ENCODE data around the gene SSH2. TPM values are rescaled to one million over a fixed set of nuclear protein-coding genes. Genes with fewer than 3 reads are reported as not detected.
A peak's percentile ranks its signal among the peaks of the same experiment; 100 is the strongest.

SSH2 gene
- total RNA-seq, 1 experiment from 2014 or later = 14.6 TPM

DNA sequence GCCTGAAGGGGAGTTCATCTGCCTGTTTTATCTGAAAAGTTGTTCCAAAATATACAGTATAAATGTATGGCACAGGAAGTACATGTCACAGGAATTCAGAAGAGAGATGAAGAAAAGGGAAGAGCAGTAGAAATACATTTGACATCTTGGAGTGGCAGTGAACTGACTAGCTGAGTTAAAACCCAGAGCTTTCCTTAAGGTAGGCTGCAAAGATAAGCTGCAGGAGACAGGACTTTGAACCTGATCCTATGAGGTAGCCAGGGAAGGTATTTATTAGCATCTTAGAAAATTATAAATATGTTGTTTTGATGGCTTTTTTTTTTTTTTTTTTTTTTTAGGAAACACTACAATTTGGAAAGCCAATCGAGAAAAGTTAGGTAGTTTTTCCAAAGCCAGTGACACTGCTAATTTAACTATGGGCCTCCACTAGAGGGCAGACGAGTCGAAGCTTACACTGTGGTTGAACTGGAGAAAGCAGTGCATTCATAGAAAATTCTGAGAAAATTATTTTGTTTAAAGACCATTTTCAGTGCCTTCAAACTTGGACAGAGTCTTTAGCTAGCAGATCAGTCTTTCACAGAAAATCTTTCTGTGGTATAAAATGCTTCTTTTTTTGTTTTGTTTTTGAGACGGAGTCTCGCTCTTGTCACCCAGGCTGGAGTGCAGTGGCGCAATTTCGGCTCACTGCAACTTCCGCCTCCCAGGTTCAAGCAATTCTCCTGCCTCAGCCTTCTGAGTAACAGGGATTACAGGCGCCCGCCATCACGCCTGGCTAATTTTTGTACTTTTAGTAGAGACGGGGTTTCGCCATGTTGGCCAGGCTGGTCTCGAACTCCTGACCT lies 122.3 kb downstream of the SSH2 start:
- H2BK12ac ChIP-seq (ENCODE audit: insufficient read length, low read depth, low read length) = no peak overlapping the region
- H2BK120ac ChIP-seq (ENCODE audit: low read depth, low read length, poor library complexity, severe bottlenecking) = no peak overlapping the region
- no peak overlapping the region for H2BK20ac ChIP-seq (ENCODE audit: low read depth, low read length, poor library complexity, severe bottlenecking)
- H3K27ac ChIP-seq (ENCODE audit: insufficient read length, low read depth, low read length) = no peak overlapping the region
- H2AFZ ChIP-seq (ENCODE audit: low read length) = no peak overlapping the region
- no peak overlapping the region for H4K91ac ChIP-seq (ENCODE audit: insufficient read length, low read depth, low read length)
- no peaks in the 10 kb centered on the region for H3K23me2 ChIP-seq (ENCODE audit: insufficient read length, low read depth, low read length, poor library complexity, severe bottlenecking)
- no peak overlapping the region for H4K5ac ChIP-seq (ENCODE audit: insufficient read length, low read depth, low read length)
- TF ChIP-seq, protein P1, sequence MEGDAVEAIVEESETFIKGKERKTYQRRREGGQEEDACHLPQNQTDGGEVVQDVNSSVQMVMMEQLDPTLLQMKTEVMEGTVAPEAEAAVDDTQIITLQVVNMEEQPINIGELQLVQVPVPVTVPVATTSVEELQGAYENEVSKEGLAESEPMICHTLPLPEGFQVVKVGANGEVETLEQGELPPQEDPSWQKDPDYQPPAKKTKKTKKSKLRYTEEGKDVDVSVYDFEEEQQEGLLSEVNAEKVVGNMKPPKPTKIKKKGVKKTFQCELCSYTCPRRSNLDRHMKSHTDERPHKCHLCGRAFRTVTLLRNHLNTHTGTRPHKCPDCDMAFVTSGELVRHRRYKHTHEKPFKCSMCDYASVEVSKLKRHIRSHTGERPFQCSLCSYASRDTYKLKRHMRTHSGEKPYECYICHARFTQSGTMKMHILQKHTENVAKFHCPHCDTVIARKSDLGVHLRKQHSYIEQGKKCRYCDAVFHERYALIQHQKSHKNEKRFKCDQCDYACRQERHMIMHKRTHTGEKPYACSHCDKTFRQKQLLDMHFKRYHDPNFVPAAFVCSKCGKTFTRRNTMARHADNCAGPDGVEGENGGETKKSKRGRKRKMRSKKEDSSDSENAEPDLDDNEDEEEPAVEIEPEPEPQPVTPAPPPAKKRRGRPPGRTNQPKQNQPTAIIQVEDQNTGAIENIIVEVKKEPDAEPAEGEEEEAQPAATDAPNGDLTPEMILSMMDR (conservative IDR thresholded peaks at IDR 0.05) = peak; percentile 88
- no peak overlapping the region for H4K8ac ChIP-seq (replicated peaks; ENCODE audit: insufficient read length, low read depth, low read length)
- no peaks in the 10 kb centered on the region for H4K20me1 ChIP-seq (ENCODE audit: control insufficient read depth, insufficient read depth, insufficient read length)
- H3K14ac ChIP-seq (ENCODE audit: insufficient read depth, low read length) = no peak overlapping the region
- no CpG with 5 or more reads among the region's 14 CpGs for WGBS (ENCODE audit: extremely low coverage, insufficient read length, low lambda C conversion rate)
- no peak overlapping the region for H2AK5ac ChIP-seq (ENCODE audit: insufficient read length, low read length)
- no peak overlapping the region for H3K4me2 ChIP-seq (ENCODE audit: insufficient read depth, insufficient read length, low read length)
- no peaks in the 10 kb centered on the region for H3K4me1 ChIP-seq (ENCODE audit: insufficient read depth, low read length)
- no peak overlapping the region for H2BK15ac ChIP-seq (ENCODE audit: low read depth, low read length)
- no peaks in the 10 kb centered on the region for H3K9me3 Mint-ChIP-seq
- H3K9me3 ChIP-seq (ENCODE audit: control insufficient read depth, low read depth, low read length) = no peaks in the 10 kb centered on the region
- H3K9ac ChIP-seq (ENCODE audit: extremely low read depth, insufficient read length, low read length) = no peak overlapping the region
- no peak overlapping the region for H3K23ac ChIP-seq (ENCODE audit: insufficient read length, low read depth, low read length)
- peaks cover 0 to 5% of the 10 kb centered on the region in 2 experiments; a peak in 2 of 4 replicates for H3K4me1 Mint-ChIP-seq
- H3K27me3 ChIP-seq (ENCODE audit: insufficient read depth, low read length) = no peaks in the 10 kb centered on the region
- no peaks in the 10 kb centered on the region for H3K27me3 Mint-ChIP-seq (ENCODE audit: low read depth)
- H3K79me2 ChIP-seq (ENCODE audit: insufficient read depth, low read length) = no peaks in the 10 kb centered on the region
- peak; percentile 50 for DNase-seq
- H3K36me3 Mint-ChIP-seq (ENCODE audit: insufficient read depth in 1 of 3, low read depth in 3 of 3) = no peaks in the 10 kb centered on the region
- H3K27ac Mint-ChIP-seq = no peak overlapping the region
- H3K18ac ChIP-seq (ENCODE audit: insufficient read length, low read depth, low read length) = no peak overlapping the region
- no peak overlapping the region for H2BK5ac ChIP-seq (ENCODE audit: insufficient read length, low read length)
- no peak overlapping the region for H3K4ac ChIP-seq (ENCODE audit: low read depth, low read length)
- no peak overlapping the region for H3K56ac ChIP-seq (ENCODE audit: insufficient read length, low read depth, low read length)
- H3K79me1 ChIP-seq (ENCODE audit: insufficient read depth, low read depth, low read length, poor library complexity, severe bottlenecking) = no peaks in the 10 kb centered on the region
- no peak overlapping the region for H3K4me3 Mint-ChIP-seq
- H3T11ph ChIP-seq (ENCODE audit: low read length) = no peak overlapping the region

Data from H9 (cell line).